Activated T-helper 1 cell treated with anti-CD3 and anti-CD28 coated beads, Interleukin-12 subunit alpha, Interleukin-12 subunit beta, Interleukin-2, Interleukin-4 antibody, amounts not matched to agents 30 ng/mL and 10 ng/mL and 1 ng/mL, durations not matched to agents 14 hours and 24 hours and 36 hours (primary cell): ENCODE results near the gene PACRG. TPM values are rescaled to one million over a fixed set of nuclear protein-coding genes. Genes with fewer than 3 reads are reported as not detected.

Source experiments
- DNase-seq: peaks from one replicate; pipeline ENCODE4 v3.0.0; 2021; ENCODE audit warnings: low spot score
- H3K27ac Mint-ChIP-seq: one replicate; pipeline ENCODE4 v1.8.0; 2021; ENCODE audit warnings: mild to moderate bottlenecking, mixed read lengths
- H3K27me3 Mint-ChIP-seq: one replicate; pipeline ENCODE4 v1.8.0; 2022; ENCODE audit warnings: mild to moderate bottlenecking, moderate library complexity, mixed read lengths; ENCODE audit not compliant: insufficient read depth
- H3K36me3 Mint-ChIP-seq: one replicate; pipeline ENCODE4 v1.8.0; 2021; ENCODE audit warnings: low read depth, mixed read lengths
- H3K4me1 Mint-ChIP-seq: one replicate; pipeline ENCODE4 v1.8.0; 2021; ENCODE audit warnings: low read depth, mixed read lengths
- H3K4me3 Mint-ChIP-seq: one replicate; pipeline ENCODE4 v1.8.0; 2021; ENCODE audit warnings: mild to moderate bottlenecking, moderate library complexity, mixed read lengths
- H3K9me3 Mint-ChIP-seq: one replicate; pipeline ENCODE4 v1.8.0; 2021; ENCODE audit warnings: mixed read lengths
- intact Hi-C: fragments of 100-400 bp; cut with micrococcal nuclease; formaldehyde crosslinking; loops from one replicate; pipeline ENCODE4 v1.15.1; 2024
- total RNA-seq: library from RNA; stranded (reverse); gene quantifications from 2 replicates; pipeline ENCODE4 v1.2.3, GENCODE V29; 2022

PACRG gene
- total RNA-seq, 1 donor from 2014 or later = 0.36 TPM

- intact Hi-C loops = no loop called here
- no peaks in the 10 kb centered on the region for H3K27me3 Mint-ChIP-seq
- no peaks in the 10 kb centered on the region for H3K9me3 Mint-ChIP-seq
- no peaks in the 10 kb centered on the region for H3K4me1 Mint-ChIP-seq
- H3K36me3 Mint-ChIP-seq = no peaks in the 10 kb centered on the region
- H3K27ac Mint-ChIP-seq = no peak overlapping the region
- DNase-seq = no peak
- H3K4me3 Mint-ChIP-seq = no peak overlapping the region
Observed at GRCh38 chr6:162751211-162751859, 23.6 kb downstream of the PACRG start.

- Mint-ChIP-seq H3K36me3 (no peaks in the 10 kb centered on the region), H3K4me3 (no peak overlapping the region)
Observed at GRCh38 chr6:162753775-162754174, 26.0 kb downstream of the PACRG start.

GRCh38 chr6:162770136-162770535 lies 42.4 kb downstream of the PACRG start:
- Mint-ChIP-seq H3K9me3 (no peaks in the 10 kb centered on the region), H3K4me3 (no peak overlapping the region), H3K27me3 (no peaks in the 10 kb centered on the region), H3K27ac (no peak overlapping the region), H3K4me1 (no peaks in the 10 kb centered on the region), H3K36me3 (no peaks in the 10 kb centered on the region)
- no peak for DNase-seq
- intact Hi-C loops = no loop called here

More at GRCh38 chr6:162753775-162754174, 26.0 kb downstream of the PACRG start:
- Mint-ChIP-seq H3K9me3 (no peaks in the 10 kb centered on the region), H3K4me1 (no peaks in the 10 kb centered on the region), H3K27me3 (no peaks in the 10 kb centered on the region), H3K27ac (no peak overlapping the region)
- intact Hi-C loops = no loop called here
- no peak for DNase-seq

- Mint-ChIP-seq H3K27me3 (no peaks in the 10 kb centered on the region), H3K4me1 (no peaks in the 10 kb centered on the region), H3K9me3 (no peaks in the 10 kb centered on the region), H3K4me3 (no peak overlapping the region), H3K36me3 (no peaks in the 10 kb centered on the region), H3K27ac (no peak overlapping the region)
- intact Hi-C loops = no loop called here
- DNase-seq = no peak
Observed at GRCh38 chr6:162770955-162771354, 43.2 kb downstream of the PACRG start.

GRCh38 chr6:162772466-162772865 lies 44.7 kb downstream of the PACRG start:
- intact Hi-C loops = no loop called here
- Mint-ChIP-seq H3K27ac (no peak overlapping the region), H3K27me3 (no peaks in the 10 kb centered on the region), H3K36me3 (no peaks in the 10 kb centered on the region), H3K4me3 (no peak overlapping the region), H3K4me1 (no peaks in the 10 kb centered on the region), H3K9me3 (no peaks in the 10 kb centered on the region)
- DNase-seq = no peak

- Mint-ChIP-seq H3K9me3 (no peaks in the 10 kb centered on the region), H3K27me3 (no peaks in the 10 kb centered on the region), H3K27ac (no peak overlapping the region), H3K4me1 (no peaks in the 10 kb centered on the region), H3K36me3 (no peaks in the 10 kb centered on the region), H3K4me3 (no peak overlapping the region)
- intact Hi-C loops = no loop called here
- DNase-seq = no peak
Observed at GRCh38 chr6:162773996-162774395, 46.2 kb downstream of the PACRG start.

- no peaks in the 10 kb centered on the region for H3K36me3 Mint-ChIP-seq
- DNase-seq = no peak
- H3K4me3 Mint-ChIP-seq = no peak overlapping the region
- no peak overlapping the region for H3K27ac Mint-ChIP-seq
- peaks cover 4% of the 10 kb centered on the region for H3K9me3 Mint-ChIP-seq
- intact Hi-C loops = no loop called here
- no peaks in the 10 kb centered on the region for H3K27me3 Mint-ChIP-seq
- no peaks in the 10 kb centered on the region for H3K4me1 Mint-ChIP-seq
Observed at GRCh38 chr6:162777091-162777490, 49.3 kb downstream of the PACRG start.

GRCh38 chr6:162778603-162779002 lies 50.8 kb downstream of the PACRG start:
- Mint-ChIP-seq H3K4me1 (no peaks in the 10 kb centered on the region), H3K36me3 (no peaks in the 10 kb centered on the region), H3K9me3 (peaks cover 4% of the 10 kb centered on the region), H3K27ac (no peak overlapping the region), H3K27me3 (no peaks in the 10 kb centered on the region), H3K4me3 (no peak overlapping the region)
- intact Hi-C loops = no loop called here
- DNase-seq = no peak

- Mint-ChIP-seq H3K4me1 (no peaks in the 10 kb centered on the region), H3K36me3 (no peaks in the 10 kb centered on the region), H3K27me3 (no peaks in the 10 kb centered on the region), H3K27ac (no peak overlapping the region), H3K4me3 (no peak overlapping the region), H3K9me3 (no peaks in the 10 kb centered on the region)
- intact Hi-C loops = no loop called here
- no peak for DNase-seq
Observed at GRCh38 chr6:162785632-162786242, 58.0 kb downstream of the PACRG start.

- no peak overlapping the region for H3K4me3 Mint-ChIP-seq
Observed at GRCh38 chr6:162798546-162799266, 70.9 kb downstream of the PACRG start.

GRCh38 chr6:162814426-162814973 lies 86.7 kb downstream of the PACRG start:
- H3K36me3 Mint-ChIP-seq = no peaks in the 10 kb centered on the region
- no peaks in the 10 kb centered on the region for H3K4me1 Mint-ChIP-seq
- no peak for DNase-seq
- H3K27ac Mint-ChIP-seq = no peak overlapping the region
- intact Hi-C loops = no loop called here
- H3K4me3 Mint-ChIP-seq = no peak overlapping the region
- H3K27me3 Mint-ChIP-seq = no peaks in the 10 kb centered on the region
- no peaks in the 10 kb centered on the region for H3K9me3 Mint-ChIP-seq

More at GRCh38 chr6:162798546-162799266, 70.9 kb downstream of the PACRG start:
- H3K4me1 Mint-ChIP-seq = no peaks in the 10 kb centered on the region
- H3K27me3 Mint-ChIP-seq = no peaks in the 10 kb centered on the region
- H3K9me3 Mint-ChIP-seq = no peaks in the 10 kb centered on the region
- no peak overlapping the region for H3K27ac Mint-ChIP-seq
- no peak for DNase-seq
- intact Hi-C loops = no loop called here
- no peaks in the 10 kb centered on the region for H3K36me3 Mint-ChIP-seq

- Mint-ChIP-seq H3K4me1 (no peaks in the 10 kb centered on the region), H3K27me3 (no peaks in the 10 kb centered on the region)
Observed at GRCh38 chr6:162817196-162817595, 89.4 kb downstream of the PACRG start.

GRCh38 chr6:162819284-162819683 lies 91.5 kb downstream of the PACRG start:
- no peak for DNase-seq
- intact Hi-C loops = no loop called here

More at GRCh38 chr6:162817196-162817595, 89.4 kb downstream of the PACRG start:
- Mint-ChIP-seq H3K36me3 (no peaks in the 10 kb centered on the region), H3K27ac (no peak overlapping the region), H3K4me3 (no peak overlapping the region), H3K9me3 (no peaks in the 10 kb centered on the region)
- intact Hi-C loops = no loop called here
- no peak for DNase-seq

More at GRCh38 chr6:162819284-162819683, 91.5 kb downstream of the PACRG start:
- H3K36me3 Mint-ChIP-seq = no peaks in the 10 kb centered on the region
- H3K27ac Mint-ChIP-seq = no peak overlapping the region
- no peaks in the 10 kb centered on the region for H3K27me3 Mint-ChIP-seq
- H3K4me1 Mint-ChIP-seq = no peaks in the 10 kb centered on the region
- no peaks in the 10 kb centered on the region for H3K9me3 Mint-ChIP-seq
- no peak overlapping the region for H3K4me3 Mint-ChIP-seq
